HFF-Myc (cell line): ENCODE measurements around the gene ARL5A.

Source experiments
- DNase-seq: peaks from one replicate; pipeline ENCODE4 v3.0.0-alpha.2; 2011; ENCODE audit warnings: low read depth; ENCODE audit errors: extremely low read depth
- H3K4me3 ChIP-seq: replicated peaks from 2 replicates; pipeline ENCODE4 v1.5.1; 2011; ENCODE audit warnings: low read depth, mild to moderate bottlenecking, control low read depth, low read length
- CTCF ChIP-seq: IDR thresholded peaks from 2 replicates; pipeline ENCODE4 v1.5.1; 2012; ENCODE audit warnings: mild to moderate bottlenecking, low read depth, low read length, control low read depth; ENCODE audit errors: missing control alignments

ARL5A gene

GRCh38 chr2:151841047-151841424, 12.8 kb upstream of the ARL5A start:
- no peak overlapping the region for H3K4me3 ChIP-seq
- DNase-seq: no peak

GRCh38 chr2:151840216-151841046, 12.2 kb upstream of the ARL5A start:
- no peak overlapping the region for H3K4me3 ChIP-seq
- DNase-seq: no peak
- TF ChIP-seq CTCF: no peak

More at GRCh38 chr2:151841047-151841424, 12.8 kb upstream of the ARL5A start:
- no peak for TF ChIP-seq CTCF

- TF ChIP-seq CTCF: no peak
- no peak for DNase-seq
- H3K4me3 ChIP-seq: no peak overlapping the region
These were observed 9.7 kb upstream of the ARL5A start for GRCh38 chr2:151837926-151838325.

- no peak for TF ChIP-seq CTCF
- DNase-seq: no peak
- H3K4me3 ChIP-seq: no peak overlapping the region
These were observed 5.8 kb upstream of the ARL5A start for GRCh38 chr2:151833984-151834383.

GRCh38 chr2:151830961-151831360, 2.7 kb upstream of the ARL5A start:
- DNase-seq: no peak
- H3K4me3 ChIP-seq: no peak overlapping the region
- TF ChIP-seq CTCF: no peak

- peak overlapping the region; percentile 92 for H3K4me3 ChIP-seq
- TF ChIP-seq CTCF: no peak
- DNase-seq: no peak
These were observed 686 bp upstream of the ARL5A start for GRCh38 chr2:151828890-151829324.
